ENCODE results near the gene ALOX15.

- TF ChIP-seq YY1 (IDR thresholded peaks at IDR 0.05; ENCODE audit: insufficient read depth, insufficient read length) (no peak), SUZ12 (IDR thresholded peaks at IDR 0.05; ENCODE audit: extremely low read depth, insufficient read depth, insufficient read length) (no peak), ZNF274 (IDR thresholded peaks at IDR 0.05; ENCODE audit: low read depth, low read length) (no peak)
Measured at GRCh38 chr17:4675791-4676190, 34.3 kb upstream of the ALOX15 start.
